Left forelimb (tissue), 1 donor: Measurements from ENCODE around the gene TXNRD1.
"Not testable (repeated sequence)": the region's sequence is repeated elsewhere in the genome, so short reads cannot be mapped to it uniquely, and the experiment has no call there.

Source experiments
- DNase-seq: peaks from one replicate; pipeline ENCODE4 v3.0.0-alpha.2; 2018; ENCODE audit warnings: low spot score

TXNRD1 gene

GRCh38 chr12:104190641-104191176, 24.9 kb upstream of the TXNRD1 start:
- DNase-seq: no peak

- DNase-seq: no peak
Observed at GRCh38 chr12:104197264-104197663, 18.3 kb upstream of the TXNRD1 start.

GRCh38 chr12:104199964-104200363, 15.6 kb upstream of the TXNRD1 start:
- DNase-seq: no peak

GRCh38 chr12:104201238-104202001, 14.2 kb upstream of the TXNRD1 start:
- DNase-seq: no peak

- no peak for DNase-seq
Observed at GRCh38 chr12:104204690-104205480, 10.7 kb upstream of the TXNRD1 start.

GRCh38 chr12:104207416-104208205, 8.0 kb upstream of the TXNRD1 start:
- no peak for DNase-seq

- no peak for DNase-seq
Observed at GRCh38 chr12:104212516-104212915, 3.1 kb upstream of the TXNRD1 start.

GRCh38 chr12:104213952-104214351, 1.6 kb upstream of the TXNRD1 start:
- DNase-seq: no peak

- DNase-seq: no peak
Observed at GRCh38 chr12:104216521-104216924, 944 bp downstream of the TXNRD1 start.

- DNase-seq: not testable (repeated sequence)
Observed at GRCh38 chr12:104218506-104218905, 2.9 kb downstream of the TXNRD1 start.

- no peak for DNase-seq
Observed at GRCh38 chr12:104218935-104219334, 3.4 kb downstream of the TXNRD1 start.

GRCh38 chr12:104219361-104219892, 3.8 kb downstream of the TXNRD1 start:
- DNase-seq: no peak

- no peak for DNase-seq
Observed at GRCh38 chr12:104219908-104220404, 4.4 kb downstream of the TXNRD1 start.

GRCh38 chr12:104220931-104221330, 5.4 kb downstream of the TXNRD1 start:
- DNase-seq: no peak

GRCh38 chr12:104222976-104223375, 7.4 kb downstream of the TXNRD1 start:
- DNase-seq: no peak

GRCh38 chr12:104223712-104224111, 8.1 kb downstream of the TXNRD1 start:
- DNase-seq: no peak

GRCh38 chr12:104226672-104227071, 11.1 kb downstream of the TXNRD1 start:
- DNase-seq: no peak

GRCh38 chr12:104230304-104231095, 14.9 kb downstream of the TXNRD1 start:
- DNase-seq: no peak

- DNase-seq: no peak
Observed at GRCh38 chr12:104232609-104233280, 17.2 kb downstream of the TXNRD1 start.

GRCh38 chr12:104234926-104235499, 19.4 kb downstream of the TXNRD1 start:
- no peak for DNase-seq
